Lower leg skin (tissue), 3 donors: ENCODE data around the gene KCNJ10.

Source experiments
- POLR2A ChIP-seq, 2 donors: fragments of 450-650 bp; IDR thresholded peaks; one replicate each; pipeline ENCODE4 v1.6.1; 2016 to 2017; ENCODE audit warnings: antibody characterized with exemption in 2 of 2, mild to moderate bottlenecking in 1 of 2, moderate library complexity in 1 of 2
- TF ChIP-seq, protein P1 (sequence below), 3 donors: fragments of 450-650 bp; IDR thresholded peaks; one replicate each; pipeline ENCODE4 v1.5.1; 2016; ENCODE audit warnings: antibody characterized with exemption in 3 of 3, mild to moderate bottlenecking in 3 of 3, moderate library complexity in 2 of 3

DNA sequence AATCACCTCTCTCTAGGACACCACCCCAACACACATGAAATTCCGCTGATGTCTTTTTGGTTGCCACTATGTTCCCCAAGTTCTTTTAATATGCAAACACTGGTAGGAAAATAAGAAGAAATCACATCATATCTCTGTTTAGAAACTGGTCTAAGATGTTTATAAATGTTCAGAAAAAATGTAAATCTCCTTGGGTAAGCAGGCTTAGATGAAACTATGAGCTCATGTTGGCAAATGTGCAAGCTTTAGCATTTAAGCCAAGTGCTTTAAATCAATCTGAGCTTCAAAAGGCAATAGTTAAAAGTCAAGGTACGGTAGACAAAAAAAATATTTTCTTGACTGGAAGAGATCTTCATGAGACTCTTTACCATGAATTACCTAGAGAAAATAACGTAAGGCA lies 90.7 kb downstream of the KCNJ10 start:
- TF ChIP-seq, protein P1, sequence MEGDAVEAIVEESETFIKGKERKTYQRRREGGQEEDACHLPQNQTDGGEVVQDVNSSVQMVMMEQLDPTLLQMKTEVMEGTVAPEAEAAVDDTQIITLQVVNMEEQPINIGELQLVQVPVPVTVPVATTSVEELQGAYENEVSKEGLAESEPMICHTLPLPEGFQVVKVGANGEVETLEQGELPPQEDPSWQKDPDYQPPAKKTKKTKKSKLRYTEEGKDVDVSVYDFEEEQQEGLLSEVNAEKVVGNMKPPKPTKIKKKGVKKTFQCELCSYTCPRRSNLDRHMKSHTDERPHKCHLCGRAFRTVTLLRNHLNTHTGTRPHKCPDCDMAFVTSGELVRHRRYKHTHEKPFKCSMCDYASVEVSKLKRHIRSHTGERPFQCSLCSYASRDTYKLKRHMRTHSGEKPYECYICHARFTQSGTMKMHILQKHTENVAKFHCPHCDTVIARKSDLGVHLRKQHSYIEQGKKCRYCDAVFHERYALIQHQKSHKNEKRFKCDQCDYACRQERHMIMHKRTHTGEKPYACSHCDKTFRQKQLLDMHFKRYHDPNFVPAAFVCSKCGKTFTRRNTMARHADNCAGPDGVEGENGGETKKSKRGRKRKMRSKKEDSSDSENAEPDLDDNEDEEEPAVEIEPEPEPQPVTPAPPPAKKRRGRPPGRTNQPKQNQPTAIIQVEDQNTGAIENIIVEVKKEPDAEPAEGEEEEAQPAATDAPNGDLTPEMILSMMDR (IDR thresholded peaks at IDR 0.05) = no peak
- no peak for TF ChIP-seq POLR2A (IDR thresholded peaks at IDR 0.05)
